ENCODE measurements around the gene CCDC192.

DNA sequence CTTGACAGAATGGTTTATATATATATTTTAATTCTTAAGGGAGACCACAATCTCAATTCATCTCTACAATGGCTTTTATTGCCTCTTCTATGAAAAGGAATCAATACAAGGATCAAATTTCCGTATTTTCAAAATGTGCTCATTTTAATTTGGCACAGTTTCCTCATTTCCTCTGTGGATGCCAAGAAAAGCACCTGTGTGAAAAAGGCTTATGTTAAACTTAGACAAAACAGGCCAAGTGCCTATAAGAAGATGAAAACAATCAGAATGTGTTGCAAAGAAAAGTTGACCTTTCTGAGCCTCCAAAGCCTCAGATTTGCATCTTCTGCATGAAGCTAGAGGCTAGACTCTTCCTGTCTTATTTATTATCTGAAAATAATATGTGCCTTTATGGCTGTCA is 206.6 kb downstream of the CCDC192 start:
- TF ChIP-seq CTCF (IDR thresholded peaks at IDR 0.05; ENCODE audit: insufficient read depth, low read depth, low read length) (no peak), EZH2 (IDR thresholded peaks at IDR 0.05; ENCODE audit: insufficient read depth, low read length) (no peak)

Data from astrocyte (in vitro differentiated cells and primary cell).